ENCODE results near the gene SYT1. TPM values are rescaled to one million over a fixed set of nuclear protein-coding genes. Genes with fewer than 3 reads are reported as not detected.

SYT1 gene
- total and polyA plus RNA-seq, 3 experiments from 2014 or later = not detected

DNA sequence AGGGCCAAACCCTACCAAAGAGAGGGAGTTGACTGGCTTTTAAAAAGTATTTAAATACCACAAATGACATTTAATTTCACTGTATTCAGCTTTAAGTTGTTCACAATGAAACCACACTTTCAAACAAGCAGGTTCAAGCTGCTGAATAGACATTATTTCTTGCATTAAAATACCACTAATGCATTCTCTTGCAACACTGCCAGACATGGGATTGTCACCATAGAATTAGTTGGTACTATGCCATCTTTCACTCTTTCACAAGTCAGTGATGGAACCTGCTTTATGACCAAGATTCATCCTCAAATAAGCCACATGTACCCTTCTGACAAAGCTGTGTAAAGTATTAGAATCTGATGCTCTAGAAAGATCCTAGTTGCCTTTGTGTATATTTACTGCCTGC lies 586.8 kb downstream of the SYT1 start:
- Mint-ChIP-seq H3K27ac (no peak overlapping the region), H3K36me3 (no peaks in the 10 kb centered on the region), H3K4me3 (no peak overlapping the region), H3K27me3 (peaks cover 0 to 3% of the 10 kb centered on the region in 2 donors), H3K9me3 (no peaks in the 10 kb centered on the region), H3K4me1 (no peaks in the 10 kb centered on the region)
- Histone ChIP-seq H3K4me3 (ENCODE audit: low read length) (no peak overlapping the region), H3K27me3 (ENCODE audit: insufficient read depth, low read length, poor library complexity, severe bottlenecking) (no peaks in the 10 kb centered on the region), H3K9me3 (ENCODE audit: low read length) (no peaks in the 10 kb centered on the region), H3K4me1 (ENCODE audit: insufficient read depth, low read length) (no peaks in the 10 kb centered on the region), H3K27ac (ENCODE audit: low read depth, low read length) (no peak overlapping the region), H3K36me3 (ENCODE audit: insufficient read depth, low read length) (no peaks in the 10 kb centered on the region)
- DNase-seq = no peak
- POLR2A ChIA-PET = no interaction called here
- CTCF ChIA-PET = no interaction called here

DNA sequence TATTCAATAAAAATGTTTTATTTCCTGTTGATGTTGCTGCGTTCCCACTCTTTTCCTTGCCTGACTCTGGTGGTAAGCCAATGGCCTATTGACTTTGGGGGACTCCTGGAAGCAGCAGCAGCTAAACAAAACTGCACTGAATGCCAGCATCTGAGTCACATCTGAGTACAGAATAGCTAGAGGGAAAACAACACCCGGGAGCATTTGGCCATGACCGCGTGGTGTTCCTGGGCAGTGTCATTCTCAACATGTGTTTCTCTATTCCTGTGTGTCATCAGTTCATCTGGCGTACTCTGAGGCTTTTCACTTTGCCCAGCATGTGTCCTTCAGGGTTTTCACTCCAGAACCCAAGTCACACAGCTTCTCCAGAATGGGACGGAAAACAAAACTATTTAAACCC lies 587.4 kb downstream of the SYT1 start:
- peaks cover 0 to 3% of the 10 kb centered on the region in 2 donors for H3K27me3 Mint-ChIP-seq
- no peaks in the 10 kb centered on the region for H3K36me3 ChIP-seq (ENCODE audit: insufficient read depth, low read length)
- no peaks in the 10 kb centered on the region for H3K9me3 Mint-ChIP-seq
- H3K36me3 Mint-ChIP-seq = no peaks in the 10 kb centered on the region
- DNase-seq = no peak
- H3K4me3 Mint-ChIP-seq = no peak overlapping the region
- ChIA-PET POLR2A (no interaction called here), CTCF (no interaction called here)
- H3K9me3 ChIP-seq (ENCODE audit: low read length) = no peaks in the 10 kb centered on the region
- H3K27ac ChIP-seq (ENCODE audit: low read depth, low read length) = no peak overlapping the region
- no peaks in the 10 kb centered on the region for H3K27me3 ChIP-seq (ENCODE audit: insufficient read depth, low read length, poor library complexity, severe bottlenecking)
- H3K27ac Mint-ChIP-seq = no peak overlapping the region
- H3K4me1 Mint-ChIP-seq = no peaks in the 10 kb centered on the region
- no peaks in the 10 kb centered on the region for H3K4me1 ChIP-seq (ENCODE audit: insufficient read depth, low read length)
- no peak overlapping the region for H3K4me3 ChIP-seq (ENCODE audit: low read length)

DNA sequence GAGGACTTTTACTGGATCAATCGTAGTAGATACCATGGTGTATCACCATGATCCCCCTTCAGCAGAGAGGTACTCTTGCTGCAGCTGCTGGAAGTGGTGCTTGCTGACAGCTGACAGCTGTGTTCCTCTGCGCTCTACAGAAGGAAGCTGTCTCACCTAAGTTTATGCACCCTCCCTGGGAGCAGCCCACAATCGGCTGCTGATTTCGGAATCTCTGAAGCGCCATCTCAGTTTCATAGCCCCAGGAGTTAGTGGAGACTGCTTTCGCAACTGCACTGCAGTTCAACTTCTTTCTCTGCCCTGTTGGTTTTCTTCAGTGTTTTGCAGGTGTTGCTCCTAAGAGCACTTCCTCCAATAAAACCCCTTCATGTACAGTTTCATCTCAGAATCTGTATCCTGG lies 588.3 kb downstream of the SYT1 start:
- DNase-seq = no peak
- Histone ChIP-seq H3K27me3 (ENCODE audit: insufficient read depth, low read length, poor library complexity, severe bottlenecking) (no peaks in the 10 kb centered on the region), H3K36me3 (ENCODE audit: insufficient read depth, low read length) (no peaks in the 10 kb centered on the region), H3K9me3 (ENCODE audit: low read length) (no peaks in the 10 kb centered on the region), H3K27ac (ENCODE audit: low read depth, low read length) (no peak overlapping the region), H3K4me3 (ENCODE audit: low read length) (no peak overlapping the region), H3K4me1 (ENCODE audit: insufficient read depth, low read length) (no peaks in the 10 kb centered on the region)
- H3K4me3 Mint-ChIP-seq = no peak overlapping the region
- H3K27ac Mint-ChIP-seq = no peak overlapping the region
- peaks cover 0 to 3% of the 10 kb centered on the region in 2 donors for H3K27me3 Mint-ChIP-seq
- CTCF ChIA-PET = no interaction called here
- POLR2A ChIA-PET = no interaction called here
- H3K36me3 Mint-ChIP-seq = no peaks in the 10 kb centered on the region
- H3K4me1 Mint-ChIP-seq = no peaks in the 10 kb centered on the region
- H3K9me3 Mint-ChIP-seq = no peaks in the 10 kb centered on the region

DNA sequence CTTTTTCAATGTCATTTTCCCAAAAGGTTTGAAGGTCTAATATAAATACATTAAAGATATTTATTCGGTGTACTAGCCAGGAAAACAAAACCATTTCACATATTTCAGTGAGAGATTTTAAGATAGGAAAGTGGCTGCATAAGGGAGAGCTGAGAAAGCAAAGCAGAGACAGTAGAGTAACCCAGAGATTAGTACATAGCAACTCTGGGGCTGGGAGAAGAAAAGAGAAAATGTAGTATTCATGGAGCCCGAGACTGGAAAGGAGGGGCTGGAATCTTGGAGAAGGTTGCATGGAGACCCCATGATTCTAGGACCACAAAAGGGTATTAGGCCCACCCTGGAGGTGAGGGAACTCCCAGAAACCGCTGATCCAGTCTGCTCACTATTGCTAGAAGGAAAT lies 589.2 kb downstream of the SYT1 start:
- POLR2A ChIA-PET = no interaction called here

DNA sequence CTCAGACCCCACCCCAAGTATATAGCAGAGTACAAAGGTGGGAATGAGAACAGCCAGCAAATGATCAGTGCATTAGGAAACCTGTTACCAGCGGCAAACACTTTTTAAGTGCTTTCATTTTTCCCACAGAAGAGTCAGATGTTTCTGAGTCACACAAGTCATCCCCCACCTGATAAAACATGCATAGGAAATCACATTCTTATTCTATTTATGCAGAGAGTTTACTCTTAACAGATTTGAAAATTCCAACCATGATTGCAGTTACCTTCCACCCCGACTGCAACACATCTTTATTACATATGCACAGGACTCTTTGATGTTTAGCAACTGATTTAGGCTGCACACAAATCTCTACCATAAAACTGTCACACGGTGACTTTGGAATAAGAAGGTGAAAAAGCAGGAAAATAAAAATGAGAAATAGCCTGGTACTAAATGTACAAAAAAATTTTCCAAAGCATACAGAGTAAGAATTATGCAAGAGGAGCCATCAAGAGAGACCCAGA lies 589.8 kb downstream of the SYT1 start:
- Mint-ChIP-seq H3K36me3 (no peaks in the 10 kb centered on the region), H3K27me3 (no peaks in the 10 kb centered on the region), H3K9me3 (no peaks in the 10 kb centered on the region), H3K4me1 (no peaks in the 10 kb centered on the region), H3K4me3 (no peak overlapping the region), H3K27ac (no peak overlapping the region)
- Histone ChIP-seq H3K27me3 (ENCODE audit: insufficient read depth, low read length, poor library complexity, severe bottlenecking) (no peaks in the 10 kb centered on the region), H3K4me3 (ENCODE audit: low read length) (no peak overlapping the region), H3K9me3 (ENCODE audit: low read length) (no peaks in the 10 kb centered on the region), H3K27ac (ENCODE audit: low read depth, low read length) (no peak overlapping the region), H3K36me3 (ENCODE audit: insufficient read depth, low read length) (no peaks in the 10 kb centered on the region), H3K4me1 (ENCODE audit: insufficient read depth, low read length) (no peaks in the 10 kb centered on the region)
- ChIA-PET CTCF (interaction anchor here (1.5 kb wide), 1 partner anchor 18 kb away, joined by 3 read pairs; no protein-coding TSS in a partner anchor), POLR2A (no interaction called here)
- no peak for DNase-seq

More for the DNA sequence above, 589.2 kb downstream of the SYT1 start:
- no peaks in the 10 kb centered on the region for H3K9me3 ChIP-seq (ENCODE audit: low read length)
- H3K9me3 Mint-ChIP-seq = no peaks in the 10 kb centered on the region
- H3K36me3 ChIP-seq (ENCODE audit: insufficient read depth, low read length) = no peaks in the 10 kb centered on the region
- H3K4me1 ChIP-seq (ENCODE audit: insufficient read depth, low read length) = no peaks in the 10 kb centered on the region
- CTCF ChIA-PET = no interaction called here
- no peak overlapping the region for H3K27ac Mint-ChIP-seq
- H3K4me3 ChIP-seq (ENCODE audit: low read length) = no peak overlapping the region
- no peaks in the 10 kb centered on the region for H3K4me1 Mint-ChIP-seq
- no peak overlapping the region for H3K27ac ChIP-seq (ENCODE audit: low read depth, low read length)
- no peaks in the 10 kb centered on the region for H3K27me3 ChIP-seq (ENCODE audit: insufficient read depth, low read length, poor library complexity, severe bottlenecking)
- peaks cover 0 to under 1% of the 10 kb centered on the region in 2 donors for H3K27me3 Mint-ChIP-seq
- DNase-seq = no peak
- no peak overlapping the region for H3K4me3 Mint-ChIP-seq
- no peaks in the 10 kb centered on the region for H3K36me3 Mint-ChIP-seq

DNA sequence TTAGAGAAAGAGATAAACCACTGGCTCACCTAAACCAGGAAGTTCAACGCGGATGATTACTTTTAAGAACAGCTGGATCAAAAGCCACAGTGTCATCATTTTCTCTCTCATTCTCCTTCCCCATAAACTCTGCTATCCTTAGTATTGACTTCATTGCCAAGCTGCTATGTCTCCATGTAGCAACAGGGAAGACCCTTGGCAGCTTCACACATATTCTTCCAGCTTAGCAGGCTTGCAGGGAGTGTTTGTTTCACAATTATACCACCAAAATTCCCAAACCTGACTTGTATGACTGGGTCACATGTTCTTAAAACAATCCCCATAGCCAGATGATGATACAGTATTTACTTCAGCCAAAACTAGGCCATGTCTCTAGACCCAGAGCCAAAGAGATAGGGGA lies 590.7 kb downstream of the SYT1 start:
- no peak overlapping the region for H3K4me3 Mint-ChIP-seq
- Histone ChIP-seq H3K27ac (ENCODE audit: low read depth, low read length) (no peak overlapping the region), H3K36me3 (ENCODE audit: insufficient read depth, low read length) (no peaks in the 10 kb centered on the region), H3K4me1 (ENCODE audit: insufficient read depth, low read length) (no peaks in the 10 kb centered on the region), H3K27me3 (ENCODE audit: insufficient read depth, low read length, poor library complexity, severe bottlenecking) (no peaks in the 10 kb centered on the region), H3K9me3 (ENCODE audit: low read length) (no peaks in the 10 kb centered on the region), H3K4me3 (ENCODE audit: low read length) (no peak overlapping the region)
- H3K4me1 Mint-ChIP-seq = no peaks in the 10 kb centered on the region
- H3K27ac Mint-ChIP-seq = no peak overlapping the region
- no peaks in the 10 kb centered on the region for H3K36me3 Mint-ChIP-seq
- peaks cover 0 to 4% (median 2%) of the 10 kb centered on the region in 5 donors for H3K9me3 Mint-ChIP-seq
- ChIA-PET POLR2A (no interaction called here), CTCF (interaction anchor here (1.5 kb wide), 1 partner anchor 19 kb away, joined by 3 read pairs; no protein-coding TSS in a partner anchor)
- peaks cover 0 to 2% of the 10 kb centered on the region in 2 donors for H3K27me3 Mint-ChIP-seq
- DNase-seq = no peak

DNA sequence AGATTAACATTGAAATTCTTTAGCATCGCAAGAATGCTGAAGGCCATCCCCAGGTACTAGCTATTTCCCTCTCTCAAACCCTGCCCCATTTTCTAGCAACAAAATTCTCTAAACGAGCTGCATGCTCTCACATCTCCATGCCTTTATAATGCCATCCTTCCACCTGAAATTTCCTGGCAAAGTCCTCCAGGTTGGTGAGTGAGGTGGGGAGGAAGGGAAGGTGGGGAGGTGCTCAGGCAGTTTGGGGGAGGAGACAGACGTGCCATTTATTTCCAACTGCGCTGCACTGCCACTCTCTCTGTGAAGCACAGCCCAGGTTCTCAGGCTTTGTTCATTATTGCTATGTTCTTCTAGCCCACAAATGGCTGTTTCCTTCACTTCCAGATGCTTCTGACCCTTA lies 617.7 kb downstream of the SYT1 start:
- POLR2A ChIA-PET = no interaction called here
- no peak for DNase-seq
- no peak overlapping the region for H3K4me3 ChIP-seq (ENCODE audit: low read length)
- CTCF ChIA-PET = no interaction called here
- H3K27ac ChIP-seq (ENCODE audit: low read depth, low read length) = no peak overlapping the region
- no peak overlapping the region for H3K4me3 Mint-ChIP-seq
- no peak overlapping the region for H3K27ac Mint-ChIP-seq
- no peaks in the 10 kb centered on the region for H3K4me1 Mint-ChIP-seq
- no peaks in the 10 kb centered on the region for H3K27me3 ChIP-seq (ENCODE audit: insufficient read depth, low read length, poor library complexity, severe bottlenecking)
- no peaks in the 10 kb centered on the region for H3K4me1 ChIP-seq (ENCODE audit: insufficient read depth, low read length)
- H3K27me3 Mint-ChIP-seq = peaks cover 0 to 2% of the 10 kb centered on the region in 2 donors
- no peaks in the 10 kb centered on the region for H3K9me3 ChIP-seq (ENCODE audit: low read length)
- peaks cover 0 to 4% (median 0%) of the 10 kb centered on the region in 5 donors for H3K9me3 Mint-ChIP-seq
- no peaks in the 10 kb centered on the region for H3K36me3 ChIP-seq (ENCODE audit: insufficient read depth, low read length)
- H3K36me3 Mint-ChIP-seq = no peaks in the 10 kb centered on the region

DNA sequence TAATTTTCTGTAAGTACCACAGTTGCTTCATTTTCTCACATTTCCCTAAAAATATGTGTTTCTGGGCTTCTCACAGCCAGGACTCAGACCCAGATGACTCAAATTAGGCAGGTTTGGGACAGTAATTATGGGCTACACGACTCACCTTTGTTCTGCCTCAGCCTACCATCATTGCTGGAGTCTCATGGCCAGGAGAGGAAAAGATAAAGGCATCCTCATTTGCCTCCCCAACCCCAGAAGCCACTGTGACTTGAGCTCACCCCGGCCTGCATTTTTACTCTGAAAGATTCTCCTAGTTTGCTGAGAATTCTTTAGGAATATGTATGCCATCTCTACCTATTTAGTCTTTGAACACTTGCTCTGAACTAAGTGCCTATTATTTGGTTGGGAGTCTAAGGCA lies 618.3 kb downstream of the SYT1 start:
- no peaks in the 10 kb centered on the region for H3K27me3 ChIP-seq (ENCODE audit: insufficient read depth, low read length, poor library complexity, severe bottlenecking)
- Mint-ChIP-seq H3K27ac (no peak overlapping the region), H3K4me1 (no peaks in the 10 kb centered on the region), H3K4me3 (no peak overlapping the region), H3K27me3 (peaks cover 0 to 2% of the 10 kb centered on the region in 2 donors), H3K9me3 (peaks cover 0 to 4% (median 0%) of the 10 kb centered on the region in 5 donors), H3K36me3 (no peaks in the 10 kb centered on the region)
- ChIA-PET POLR2A (no interaction called here), CTCF (no interaction called here)
- no peaks in the 10 kb centered on the region for H3K9me3 ChIP-seq (ENCODE audit: low read length)
- H3K4me1 ChIP-seq (ENCODE audit: insufficient read depth, low read length) = no peaks in the 10 kb centered on the region
- no peak for DNase-seq
- no peaks in the 10 kb centered on the region for H3K36me3 ChIP-seq (ENCODE audit: insufficient read depth, low read length)
- no peak overlapping the region for H3K27ac ChIP-seq (ENCODE audit: low read depth, low read length)
- H3K4me3 ChIP-seq (ENCODE audit: low read length) = no peak overlapping the region

DNA sequence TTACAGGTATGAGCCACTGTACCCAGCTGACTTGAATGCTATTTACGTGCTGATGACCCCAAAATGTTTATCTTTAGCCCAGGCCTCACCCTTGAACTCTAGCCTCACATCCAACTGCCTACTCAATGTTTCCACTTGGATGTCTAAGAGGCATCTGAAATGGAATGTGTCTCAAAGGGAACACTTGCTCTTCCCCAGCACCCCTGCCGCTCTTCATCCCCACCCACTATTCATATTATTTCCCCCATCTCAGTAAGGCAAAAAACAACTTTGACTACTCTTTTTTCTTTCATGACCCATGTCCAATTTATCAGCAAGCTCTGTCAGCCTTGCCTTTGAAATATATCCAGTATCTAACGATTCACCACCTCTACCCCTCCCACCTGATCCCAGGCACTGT lies 621.6 kb downstream of the SYT1 start:
- POLR2A ChIA-PET = no interaction called here

More for the DNA sequence above, 621.6 kb downstream of the SYT1 start:
- H3K4me1 Mint-ChIP-seq = no peaks in the 10 kb centered on the region
- no peak overlapping the region for H3K4me3 Mint-ChIP-seq
- H3K27ac ChIP-seq (ENCODE audit: low read depth, low read length) = no peak overlapping the region
- no peaks in the 10 kb centered on the region for H3K36me3 ChIP-seq (ENCODE audit: insufficient read depth, low read length)
- H3K27ac Mint-ChIP-seq = no peak overlapping the region
- H3K9me3 Mint-ChIP-seq = peaks cover 0 to 12% (median 3%) of the 10 kb centered on the region in 5 donors
- no peaks in the 10 kb centered on the region for H3K27me3 ChIP-seq (ENCODE audit: insufficient read depth, low read length, poor library complexity, severe bottlenecking)
- H3K36me3 Mint-ChIP-seq = no peaks in the 10 kb centered on the region
- H3K9me3 ChIP-seq (ENCODE audit: low read length) = no peaks in the 10 kb centered on the region
- no peaks in the 10 kb centered on the region for H3K4me1 ChIP-seq (ENCODE audit: insufficient read depth, low read length)
- H3K27me3 Mint-ChIP-seq = peaks cover 0 to 2% of the 10 kb centered on the region in 2 donors
- no peak overlapping the region for H3K4me3 ChIP-seq (ENCODE audit: low read length)
- no peak for DNase-seq
- CTCF ChIA-PET = no interaction called here
